GM18868 (cell line): Measurements from ENCODE around the gene OR13J1.

ENCODE experiments used
- ATAC-seq: cut with Tn5 transposase; IDR thresholded peaks from one replicate; pipeline ENCODE4 v1.9.1; 2021; ENCODE audit warnings: mild to moderate bottlenecking, moderate library complexity; ENCODE audit not compliant: unreplicated experiment

OR13J1 gene

DNA sequence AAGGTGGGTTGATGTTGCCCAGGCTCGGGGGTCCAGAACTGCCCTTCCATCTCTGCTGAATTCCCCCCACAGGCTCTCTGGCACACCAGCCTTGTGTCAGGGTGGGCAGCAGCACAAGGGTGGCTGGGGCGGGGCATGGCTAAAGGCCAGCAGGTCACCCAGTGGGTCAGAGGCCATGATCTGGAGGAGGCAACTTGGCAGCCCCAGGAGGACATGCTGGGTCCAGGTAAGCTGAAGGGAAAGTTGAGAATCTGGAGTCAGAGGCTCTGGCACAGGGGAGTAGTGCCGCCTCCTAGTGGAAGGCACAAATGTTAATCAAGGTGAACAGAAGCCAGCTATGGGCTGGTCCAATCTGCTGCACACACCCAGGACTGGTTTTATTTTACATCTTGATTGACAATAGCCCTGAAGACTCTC, 35.0 kb downstream of the OR13J1 start:
- no peak for ATAC-seq

DNA sequence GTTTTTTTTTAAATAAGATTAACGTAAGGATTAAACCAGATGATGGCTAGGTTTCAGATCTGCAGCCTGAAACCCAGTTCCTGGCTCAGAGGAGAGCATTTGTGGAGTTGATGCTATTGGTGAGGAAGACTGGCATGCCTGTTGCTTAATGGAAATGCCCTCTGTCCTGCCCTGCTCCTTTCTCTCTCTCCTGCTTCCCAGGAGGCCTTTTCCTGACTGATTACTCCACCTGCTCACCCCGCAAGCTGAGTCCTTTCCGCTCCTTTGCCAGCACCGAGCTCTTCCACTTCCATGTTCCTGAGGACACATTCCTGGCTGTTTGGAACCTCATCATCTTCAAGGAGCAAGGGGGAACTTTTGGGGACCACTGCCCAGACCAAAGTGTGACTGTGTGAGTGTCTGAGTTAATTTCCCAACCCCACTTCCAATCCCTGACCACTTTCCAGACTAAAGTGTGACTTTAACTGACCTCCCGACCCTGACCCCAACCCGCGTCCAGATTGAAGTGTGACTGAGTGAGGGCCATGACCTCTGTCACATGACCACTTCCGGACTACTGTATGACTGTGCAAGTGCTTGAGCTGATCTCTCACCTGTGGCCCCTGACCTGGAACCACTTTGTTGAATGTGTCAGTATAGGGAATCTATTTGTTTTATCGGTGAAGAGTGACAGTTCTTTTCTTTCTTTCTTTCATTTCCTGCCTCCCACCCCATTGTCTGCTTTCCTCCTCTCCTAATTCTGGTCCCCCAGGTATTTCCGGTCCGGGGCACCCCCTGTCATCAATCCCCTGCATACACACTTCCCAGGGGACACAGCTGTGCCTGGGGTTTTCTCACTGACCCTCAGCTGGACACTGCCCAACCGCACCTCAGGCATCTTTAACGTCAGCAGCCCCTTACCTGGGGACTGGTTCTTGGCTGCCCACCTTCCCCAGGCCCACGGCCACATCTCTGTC, 35.7 kb downstream of the OR13J1 start:
- no peak for ATAC-seq

DNA sequence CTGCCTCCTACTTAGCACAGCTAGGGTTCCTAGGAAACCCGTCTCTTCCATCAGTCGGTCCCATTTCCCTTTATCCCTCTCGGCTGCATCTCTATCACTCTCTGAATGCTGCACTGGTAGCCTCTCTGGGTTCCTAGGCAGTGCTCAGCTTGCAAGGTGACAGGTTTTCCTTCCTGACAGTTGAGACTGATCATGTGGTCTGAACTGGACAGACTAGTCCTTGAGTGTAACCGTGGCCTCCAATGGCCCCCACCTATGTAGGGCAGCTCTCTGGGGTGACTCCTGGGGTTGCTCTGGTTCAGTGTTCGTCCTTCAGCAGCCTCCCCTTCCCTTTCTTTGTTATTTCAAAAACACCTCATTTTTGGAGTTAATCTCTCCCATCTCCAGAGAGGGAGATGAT, 37.4 kb downstream of the OR13J1 start:
- no peak for ATAC-seq

DNA sequence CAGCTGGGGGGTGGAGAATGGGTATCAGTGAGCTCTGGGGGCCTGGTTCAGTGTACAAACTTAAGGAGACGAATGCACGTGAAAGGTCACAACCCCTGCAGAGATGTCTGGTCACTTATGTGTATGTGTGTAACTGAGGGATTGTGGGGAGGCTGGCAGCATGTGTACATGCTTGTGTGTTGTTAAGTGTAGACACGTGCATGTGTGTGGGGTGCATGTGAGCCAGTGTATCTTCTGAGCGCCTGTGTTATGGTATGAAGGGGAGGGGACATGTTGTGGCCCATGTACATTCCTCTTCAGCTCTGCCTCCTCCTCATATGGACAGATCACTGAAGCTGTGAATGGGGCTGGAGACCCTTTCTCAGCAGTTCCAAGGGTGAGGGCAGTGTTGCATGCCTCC, 39.2 kb downstream of the OR13J1 start:
- ATAC-seq = no peak

DNA sequence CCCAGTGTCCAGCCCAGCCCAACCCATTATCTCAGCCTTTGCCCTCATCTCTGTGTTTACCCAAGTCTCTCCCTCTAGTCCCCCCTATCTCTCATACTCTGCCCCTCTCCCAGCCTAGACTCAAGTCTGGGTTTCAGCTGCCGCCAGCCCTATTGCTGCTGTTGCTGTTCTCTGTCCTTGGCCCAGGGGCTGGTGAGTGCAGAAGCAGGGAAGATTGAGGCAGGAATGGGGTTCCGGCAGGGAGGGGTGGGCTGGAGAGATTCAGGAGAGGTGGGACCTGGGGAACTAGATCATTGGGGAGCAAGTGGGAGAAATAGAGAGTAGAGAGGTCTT, 40.5 kb downstream of the OR13J1 start:
- no peak for ATAC-seq

DNA sequence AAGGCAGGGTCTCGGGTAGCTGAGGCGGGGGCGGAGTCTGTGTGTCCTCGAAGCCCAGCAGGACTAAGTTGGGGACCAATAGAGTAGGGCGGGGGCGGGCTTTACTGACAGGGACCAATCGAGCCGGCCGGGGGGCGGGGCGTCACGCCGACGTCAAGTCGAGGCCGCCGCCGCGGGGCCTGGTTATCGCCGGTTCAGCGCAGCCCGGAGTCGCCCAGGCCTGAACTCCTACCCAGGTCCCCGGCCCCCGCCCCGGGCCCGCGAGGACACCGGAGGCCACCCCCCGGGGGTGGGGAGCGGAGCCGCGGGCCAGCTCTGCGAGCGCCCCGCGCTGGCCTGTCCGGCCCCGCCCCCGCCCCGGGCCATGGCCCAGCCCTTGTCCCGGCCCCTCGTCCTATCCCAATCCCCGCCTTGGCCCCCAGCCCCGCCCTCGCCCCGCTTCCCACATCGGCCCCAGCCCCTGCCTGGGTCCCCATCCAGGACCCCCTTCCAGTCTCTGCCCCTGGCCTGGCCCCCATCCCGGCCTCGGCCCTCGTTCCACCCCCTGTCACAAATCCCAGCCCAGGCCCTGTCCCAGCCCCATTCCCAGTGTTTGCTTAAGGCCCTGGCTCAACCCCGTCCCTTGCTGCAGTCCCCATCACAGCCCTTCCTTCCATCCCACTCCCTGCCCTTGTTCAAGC, 41.0 kb downstream of the OR13J1 start, which contains the start of gene TMEM8B:
TSS of gene TMEM8B (plus strand) at position 145 of the 680 bp plus-strand sequence. CDS start at position 365, 220 bp downstream.
- ATAC-seq = peak; percentile 74

DNA sequence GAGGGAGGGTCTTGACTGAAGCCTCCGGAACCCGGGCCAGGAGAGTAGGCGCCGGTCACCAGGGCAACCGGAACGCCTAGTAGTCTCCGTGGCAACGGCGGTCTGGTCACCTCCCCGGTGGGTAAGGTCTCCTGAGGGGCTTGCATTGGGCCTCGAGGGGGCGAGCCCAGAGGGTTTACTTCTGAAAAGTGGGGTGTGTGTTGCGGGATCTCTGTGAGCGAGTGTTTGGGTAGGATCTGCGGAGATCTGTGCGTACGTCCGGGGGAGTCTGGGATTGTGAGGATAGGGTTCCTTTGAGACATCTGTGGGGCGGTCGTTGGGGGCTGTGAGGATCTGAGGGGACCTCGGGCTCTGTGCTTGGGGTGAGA, 41.5 kb downstream of the OR13J1 start, which contains the start of gene FAM221B:
TSS of gene FAM221B (minus strand) at position 17 of the 368 bp plus-strand sequence. CDS start 2,571 bp downstream, outside the sequence.
- ATAC-seq = no peak

DNA sequence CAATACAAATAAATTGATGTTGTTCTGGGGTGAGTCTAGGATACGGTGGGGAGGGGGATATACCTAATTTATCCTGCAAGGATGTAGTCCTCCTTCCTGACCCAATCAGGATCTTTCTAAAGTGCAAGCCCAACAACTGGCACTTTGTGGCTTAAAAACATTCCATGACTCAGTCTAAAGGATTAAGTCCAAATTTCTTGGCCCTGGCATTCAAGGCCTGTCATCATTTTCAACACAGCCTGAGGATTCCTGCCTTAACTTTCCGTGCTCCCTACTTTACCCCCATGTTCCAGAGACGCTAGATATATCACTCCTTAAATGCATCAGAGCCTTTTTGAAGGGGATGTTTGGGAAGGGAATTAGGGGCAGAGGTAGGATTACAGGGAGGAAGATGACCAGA, 42.7 kb downstream of the OR13J1 start:
- ATAC-seq = no peak

DNA sequence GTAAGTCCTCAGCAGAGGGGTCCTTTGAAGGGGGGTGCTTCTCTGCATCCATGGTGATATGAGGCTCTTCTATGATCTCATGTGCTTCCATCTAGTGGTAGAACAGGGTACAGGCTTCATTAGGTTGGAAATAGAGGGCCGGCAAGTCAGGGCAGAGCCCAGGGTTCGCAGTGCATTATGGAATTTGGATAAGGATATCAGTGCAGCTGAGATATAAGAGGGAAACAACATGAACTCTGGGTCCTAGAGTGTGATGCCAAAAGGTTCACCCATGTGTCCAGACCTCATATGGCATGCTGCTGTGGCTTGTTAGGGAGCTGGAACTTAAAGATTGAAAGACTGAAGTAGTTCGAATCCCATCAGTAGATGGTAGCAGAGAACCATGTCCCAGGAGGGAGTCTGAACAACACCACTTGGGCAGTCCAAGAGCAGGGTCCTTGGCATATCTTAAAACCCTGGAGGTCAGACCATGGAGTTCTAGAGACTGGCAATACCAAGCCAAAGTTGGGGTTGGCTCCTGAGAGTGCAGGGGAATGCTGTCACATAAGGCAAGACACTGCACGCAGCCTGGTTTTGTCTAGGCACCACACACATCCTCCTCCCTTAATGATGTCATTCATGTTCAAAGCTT, 44.0 kb downstream of the OR13J1 start:
- ATAC-seq = peak; percentile 52

DNA sequence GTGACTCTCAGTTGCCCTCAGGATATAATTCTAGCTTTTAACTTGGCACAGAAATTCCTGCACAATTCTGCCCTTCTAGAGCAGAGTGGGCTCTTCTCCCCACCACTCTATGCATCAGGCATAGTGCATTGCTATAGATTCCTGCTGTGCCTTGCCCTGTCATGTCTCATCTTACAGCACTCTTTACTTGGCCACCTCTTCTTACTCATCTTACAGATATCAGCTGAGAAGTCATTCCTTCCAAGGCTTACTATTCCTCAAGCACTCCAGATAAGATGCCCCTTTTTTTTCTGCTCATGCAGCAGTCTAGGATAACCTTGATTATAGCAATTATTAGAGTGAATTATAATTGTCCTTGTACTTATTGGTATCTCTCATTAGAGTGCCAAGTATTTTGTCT, 47.3 kb downstream of the OR13J1 start:
- no peak for ATAC-seq

DNA sequence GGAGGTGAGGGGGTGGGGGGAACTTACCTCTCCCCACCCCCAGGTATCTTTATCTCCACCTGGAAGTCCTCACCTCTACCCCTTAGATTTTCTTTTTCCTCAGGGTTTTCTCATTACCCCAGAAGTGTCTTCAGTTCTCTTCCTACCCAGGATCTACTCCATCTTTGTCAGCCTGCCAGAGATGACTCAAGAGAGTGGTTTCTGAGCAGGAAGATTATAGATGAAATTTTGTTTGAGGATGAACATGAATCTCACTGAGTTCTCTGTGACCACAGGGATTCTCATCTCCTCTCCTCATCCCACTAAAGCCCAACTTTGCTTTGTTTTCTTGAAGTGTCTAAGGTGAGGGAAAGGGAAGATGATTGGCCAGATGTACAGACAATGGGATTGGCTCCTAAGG, 50.1 kb downstream of the OR13J1 start:
- no peak for ATAC-seq
